H9 (cell line): ENCODE data around the gene TTBK1. TPM values are rescaled to one million over a fixed set of nuclear protein-coding genes. Genes with fewer than 3 reads are reported as not detected.

Source experiments
- DNase-seq: peaks from one replicate; pipeline ENCODE4 v3.0.0-alpha.2; 2017
- H2AFZ ChIP-seq: one replicate; pipeline ENCODE4 v1.6.1; 2013; ENCODE audit warnings: mild to moderate bottlenecking, low read length, control low read depth, moderate library complexity
- H2AK5ac ChIP-seq: 2 replicates; pipeline ENCODE4 v1.6.1; 2013; ENCODE audit warnings: low read length, control low read depth, mixed read lengths; ENCODE audit not compliant: insufficient read length
- H2BK120ac ChIP-seq: one replicate; pipeline ENCODE4 v1.6.1; 2013; ENCODE audit warnings: low read depth, mild to moderate bottlenecking, low read length, control low read depth, inconsistent platforms; ENCODE audit not compliant: poor library complexity, severe bottlenecking
- H2BK12ac ChIP-seq: 2 replicates; pipeline ENCODE4 v1.6.1; 2013; ENCODE audit warnings: low read length, control low read depth, mixed read lengths, low read depth; ENCODE audit not compliant: insufficient read length
- H2BK15ac ChIP-seq: 2 replicates; pipeline ENCODE4 v1.6.1; 2013; ENCODE audit warnings: low read depth, low read length, control low read depth
- H2BK20ac ChIP-seq: one replicate; pipeline ENCODE4 v1.6.1; 2013; ENCODE audit warnings: low read depth, mild to moderate bottlenecking, low read length, control low read depth, inconsistent platforms; ENCODE audit not compliant: poor library complexity, severe bottlenecking
- H2BK5ac ChIP-seq: 2 replicates; pipeline ENCODE4 v1.6.1; 2013; ENCODE audit warnings: low read length, control low read depth, mixed read lengths; ENCODE audit not compliant: insufficient read length
- H3K14ac ChIP-seq: 2 replicates; pipeline ENCODE4 v1.6.1; 2013; ENCODE audit warnings: low read length, control low read depth; ENCODE audit not compliant: insufficient read depth
- H3K18ac ChIP-seq: 2 replicates; pipeline ENCODE4 v1.6.1; 2013; ENCODE audit warnings: low read depth, mild to moderate bottlenecking, mixed read lengths, low read length, control low read depth; ENCODE audit not compliant: insufficient read length
- H3K23ac ChIP-seq: 2 replicates; pipeline ENCODE4 v1.6.1; 2013; ENCODE audit warnings: low read length, control low read depth, mixed read lengths, low read depth; ENCODE audit not compliant: insufficient read length
- H3K23me2 ChIP-seq: 2 replicates; pipeline ENCODE4 v1.6.1; 2013; ENCODE audit warnings: low read depth, mild to moderate bottlenecking, mixed read lengths, low read length, control low read depth; ENCODE audit not compliant: insufficient read length, poor library complexity, severe bottlenecking
- H3K27ac ChIP-seq: 2 replicates; pipeline ENCODE4 v1.5.1; 2013; ENCODE audit warnings: low read length, control low read depth, mixed read lengths, low read depth; ENCODE audit not compliant: insufficient read length
- H3K27me3 ChIP-seq: 2 replicates; pipeline ENCODE4 v1.6.1; 2013; ENCODE audit warnings: low read length, control low read depth, inconsistent platforms; ENCODE audit not compliant: insufficient read depth
- H3K4ac ChIP-seq: 2 replicates; pipeline ENCODE4 v1.6.1; 2013; ENCODE audit warnings: low read depth, mild to moderate bottlenecking, control low read depth, inconsistent platforms, low read length, moderate library complexity
- H3K4me1 ChIP-seq: 2 replicates; pipeline ENCODE4 v1.6.1; 2013; ENCODE audit warnings: low read length, control low read depth, inconsistent platforms; ENCODE audit not compliant: insufficient read depth
- H3K4me2 ChIP-seq: 2 replicates; pipeline ENCODE4 v1.6.1; 2013; ENCODE audit warnings: low read length, control low read depth, mixed read lengths; ENCODE audit not compliant: insufficient read length, insufficient read depth
- H3K56ac ChIP-seq: 2 replicates; pipeline ENCODE4 v1.6.1; 2013; ENCODE audit warnings: low read depth, mild to moderate bottlenecking, mixed read lengths, low read length, control low read depth; ENCODE audit not compliant: insufficient read length
- H3K79me1 ChIP-seq: 2 replicates; pipeline ENCODE4 v1.6.1; 2013; ENCODE audit warnings: low read depth, mild to moderate bottlenecking, moderate library complexity, low read length, control low read depth, inconsistent platforms; ENCODE audit not compliant: insufficient read depth, poor library complexity, severe bottlenecking
- H3K79me2 ChIP-seq: 2 replicates; pipeline ENCODE4 v1.6.1; 2013; ENCODE audit warnings: low read length, control low read depth, inconsistent platforms; ENCODE audit not compliant: insufficient read depth
- H3K9ac ChIP-seq: 2 replicates; pipeline ENCODE4 v1.6.1; 2013; ENCODE audit warnings: low read length, control low read depth, mixed read lengths; ENCODE audit not compliant: insufficient read length; ENCODE audit errors: extremely low read depth
- H3K9me3 ChIP-seq: one replicate; pipeline ENCODE4 v1.6.1; 2013; ENCODE audit warnings: low read depth, low read length, inconsistent platforms; ENCODE audit not compliant: control insufficient read depth
- H3T11ph ChIP-seq: one replicate; pipeline ENCODE4 v1.6.1; 2013; ENCODE audit warnings: mild to moderate bottlenecking, low read length, control low read depth, inconsistent platforms
- H4K20me1 ChIP-seq: one replicate; pipeline ENCODE4 v1.6.1; 2013; ENCODE audit not compliant: control insufficient read depth, insufficient read length, insufficient read depth
- H4K5ac ChIP-seq: 2 replicates; pipeline ENCODE4 v1.6.1; 2013; ENCODE audit warnings: low read depth, mild to moderate bottlenecking, mixed read lengths, low read length, control low read depth; ENCODE audit not compliant: insufficient read length
- H4K8ac ChIP-seq: replicated peaks from 2 replicates; pipeline ENCODE4 v1.6.1; 2013; ENCODE audit warnings: low read length, control low read depth, mixed read lengths, low read depth; ENCODE audit not compliant: insufficient read length
- H4K91ac ChIP-seq: 2 replicates; pipeline ENCODE4 v1.6.1; 2013; ENCODE audit warnings: low read depth, mild to moderate bottlenecking, moderate library complexity, mixed read lengths, low read length, control low read depth; ENCODE audit not compliant: insufficient read length
- H3K27ac Mint-ChIP-seq, 3 experiments: 2 replicates in 2 of 3; 3 replicates in 1 of 3; pipeline ENCODE4 v1.8.0; 2020 to 2021; ENCODE audit warnings: mixed read lengths in 3 of 3, mild to moderate bottlenecking in 1 of 3, moderate library complexity in 1 of 3
- H3K27me3 Mint-ChIP-seq: 2 replicates; pipeline ENCODE4 v1.8.0; 2021; ENCODE audit warnings: low read depth, mild to moderate bottlenecking, moderate library complexity, mixed read lengths
- H3K36me3 Mint-ChIP-seq, 3 experiments: 2 replicates in 2 of 3; 3 replicates in 1 of 3; pipeline ENCODE4 v1.8.0; 2020 to 2021; ENCODE audit warnings: low read depth in 3 of 3, mixed read lengths in 3 of 3; ENCODE audit not compliant: insufficient read depth in 1 of 3
- H3K4me1 Mint-ChIP-seq, 2 experiments: 2 replicates each; pipeline ENCODE4 v1.8.0; 2020; ENCODE audit warnings: mixed read lengths in 2 of 2
- H3K4me3 Mint-ChIP-seq, 2 experiments: 2 replicates in 1 of 2; 3 replicates in 1 of 2; pipeline ENCODE4 v1.8.0; 2020 to 2021; ENCODE audit warnings: mild to moderate bottlenecking in 2 of 2, mixed read lengths in 2 of 2, moderate library complexity in 1 of 2
- H3K9me3 Mint-ChIP-seq, 2 experiments: 2 replicates in 1 of 2; 3 replicates in 1 of 2; pipeline ENCODE4 v1.8.0; 2020; ENCODE audit warnings: mild to moderate bottlenecking in 2 of 2, mixed read lengths in 2 of 2, moderate library complexity in 1 of 2
- WGBS: extraction: QIAGEN DNeasy Blood & Tissue Kit; methylation state at CpG from one replicate; pipeline ENCODE4 v1.1.7; 2013; ENCODE audit warnings: missing lambda C conversion rate, low lambda C conversion rate, mixed read lengths; ENCODE audit not compliant: insufficient read length; ENCODE audit errors: extremely low coverage; 5-methylcytosine and 5-hydroxymethylcytosine counted together
- total RNA-seq: library from RNA; stranded (reverse); gene quantifications from 2 replicates; pipeline ENCODE4 v1.2.1, GENCODE V29; 2021
- TF ChIP-seq, protein P1 (sequence below): fragments of 200-600 bp; sonication (generic); conservative IDR thresholded peaks from 3 replicates; pipeline ENCODE4 v1.8.0; 2021; ENCODE audit warnings: antibody characterized with exemption, mild to moderate bottlenecking

Gene TTBK1
- total RNA-seq, 1 experiment from 2014 or later = 1.6 TPM

DNA sequence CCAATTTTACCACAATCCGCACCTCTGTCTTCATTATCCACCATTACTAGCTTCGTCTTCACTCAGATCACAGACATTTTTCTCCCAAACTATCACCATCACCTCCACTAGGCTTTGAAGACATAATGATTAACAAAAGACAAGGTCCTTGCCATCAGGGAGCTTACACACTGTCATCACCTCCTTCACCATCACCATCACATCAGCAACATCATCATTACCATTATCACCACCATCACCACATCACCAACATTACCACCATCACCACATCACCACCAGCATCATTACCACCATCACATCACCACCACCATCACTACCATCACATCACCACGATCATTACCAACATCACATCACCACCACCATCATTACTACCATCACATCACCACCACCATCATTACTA lies 50.4 kb downstream of the TTBK1 start:
- Histone ChIP-seq H2BK120ac (no peak overlapping the region), H2BK15ac (no peak overlapping the region), H3K4me1 (no peaks in the 10 kb centered on the region), H3T11ph (no peak overlapping the region), H2BK12ac (no peak overlapping the region), H4K91ac (no peak overlapping the region), H3K27ac (no peak overlapping the region), H3K27me3 (no peaks in the 10 kb centered on the region), H3K18ac (no peak overlapping the region), H3K79me1 (no peaks in the 10 kb centered on the region), H3K23ac (no peak overlapping the region), H4K20me1 (peaks cover 4% of the 10 kb centered on the region), H3K4me2 (no peak overlapping the region), H3K79me2 (no peaks in the 10 kb centered on the region), H3K56ac (no peak overlapping the region), H3K9me3 (no peaks in the 10 kb centered on the region), H4K8ac (no peak overlapping the region), H3K9ac (no peak overlapping the region), H2AK5ac (no peak overlapping the region), H2BK20ac (no peak overlapping the region), H2AFZ (no peak overlapping the region), H3K4ac (no peak overlapping the region), H3K23me2 (no peaks in the 10 kb centered on the region), H2BK5ac (no peak overlapping the region), H4K5ac (no peak overlapping the region), H3K14ac (no peak overlapping the region)
- TF ChIP-seq, protein P1, sequence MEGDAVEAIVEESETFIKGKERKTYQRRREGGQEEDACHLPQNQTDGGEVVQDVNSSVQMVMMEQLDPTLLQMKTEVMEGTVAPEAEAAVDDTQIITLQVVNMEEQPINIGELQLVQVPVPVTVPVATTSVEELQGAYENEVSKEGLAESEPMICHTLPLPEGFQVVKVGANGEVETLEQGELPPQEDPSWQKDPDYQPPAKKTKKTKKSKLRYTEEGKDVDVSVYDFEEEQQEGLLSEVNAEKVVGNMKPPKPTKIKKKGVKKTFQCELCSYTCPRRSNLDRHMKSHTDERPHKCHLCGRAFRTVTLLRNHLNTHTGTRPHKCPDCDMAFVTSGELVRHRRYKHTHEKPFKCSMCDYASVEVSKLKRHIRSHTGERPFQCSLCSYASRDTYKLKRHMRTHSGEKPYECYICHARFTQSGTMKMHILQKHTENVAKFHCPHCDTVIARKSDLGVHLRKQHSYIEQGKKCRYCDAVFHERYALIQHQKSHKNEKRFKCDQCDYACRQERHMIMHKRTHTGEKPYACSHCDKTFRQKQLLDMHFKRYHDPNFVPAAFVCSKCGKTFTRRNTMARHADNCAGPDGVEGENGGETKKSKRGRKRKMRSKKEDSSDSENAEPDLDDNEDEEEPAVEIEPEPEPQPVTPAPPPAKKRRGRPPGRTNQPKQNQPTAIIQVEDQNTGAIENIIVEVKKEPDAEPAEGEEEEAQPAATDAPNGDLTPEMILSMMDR = no peak
- H3K4me3 Mint-ChIP-seq = no peak overlapping the region
- peaks cover 11% of the 10 kb centered on the region for H3K27me3 Mint-ChIP-seq
- WGBS = 100% methylated on average over 3 of the region's 3 CpGs
- no peak for DNase-seq
- H3K4me1 Mint-ChIP-seq = peaks cover 8% of the 10 kb centered on the region in 2 experiments
- H3K27ac Mint-ChIP-seq = no peak overlapping the region
- H3K9me3 Mint-ChIP-seq = no peaks in the 10 kb centered on the region
- H3K36me3 Mint-ChIP-seq = no peaks in the 10 kb centered on the region
